NCI-H2196 (cell line): ENCODE measurements around the gene DHRS4L2.

Source experiments
- DNase-seq: peaks from one replicate; lab custom pipeline; 2025; ENCODE audit not compliant: unreplicated experiment; lab: John Stamatoyannopoulos, UW

The DHRS4L2 gene

DNA sequence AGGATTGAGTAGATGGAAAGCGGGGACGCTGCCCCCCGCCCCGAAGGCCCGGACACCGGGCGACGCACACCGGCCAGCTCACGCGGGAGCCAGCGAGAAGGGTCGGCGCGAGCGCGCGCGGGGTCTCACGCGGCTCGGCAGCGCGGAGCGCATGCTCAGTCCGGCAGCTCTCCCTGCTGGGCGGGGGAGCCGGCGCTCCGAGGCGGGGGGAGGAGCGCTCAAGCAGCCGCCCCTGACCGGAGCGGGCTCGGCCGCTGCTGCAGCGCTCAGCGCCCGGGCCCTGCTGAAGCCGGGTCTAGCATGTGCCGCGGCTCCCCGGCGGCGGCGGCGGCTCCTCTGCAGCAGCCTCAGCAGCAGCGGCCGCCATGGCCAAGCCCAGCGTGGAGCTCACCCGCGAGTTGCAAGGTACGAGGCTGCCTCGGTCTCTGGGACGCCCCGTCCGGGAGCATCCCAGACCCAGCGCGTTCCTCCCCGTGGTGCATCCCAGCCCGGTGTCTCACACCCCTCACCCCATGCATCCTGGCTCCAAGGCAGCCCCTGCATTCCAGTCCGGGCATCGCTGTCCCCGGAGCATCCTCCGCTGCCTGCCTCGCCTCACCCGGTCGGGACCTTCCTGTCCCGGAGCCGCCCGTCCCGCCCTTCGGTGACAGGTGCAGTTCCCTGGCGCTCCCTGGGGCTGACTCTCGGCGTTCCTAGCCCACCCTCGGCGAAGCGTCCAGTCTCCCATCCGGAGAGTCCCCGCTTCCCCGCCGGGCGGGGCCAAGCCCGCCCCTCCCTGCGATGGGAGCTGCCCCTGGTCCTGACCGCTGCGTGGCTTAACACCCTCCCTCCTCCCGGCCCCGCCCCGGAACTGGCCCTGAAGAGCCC lies 63.3 kb downstream of the DHRS4L2 start, which contains the start of gene CARMIL3:
TSS of gene CARMIL3 (plus strand) at position 221 of the 867 bp plus-strand sequence. CDS start at position 366, 145 bp downstream.
- peak; percentile 77 for DNase-seq

DNA sequence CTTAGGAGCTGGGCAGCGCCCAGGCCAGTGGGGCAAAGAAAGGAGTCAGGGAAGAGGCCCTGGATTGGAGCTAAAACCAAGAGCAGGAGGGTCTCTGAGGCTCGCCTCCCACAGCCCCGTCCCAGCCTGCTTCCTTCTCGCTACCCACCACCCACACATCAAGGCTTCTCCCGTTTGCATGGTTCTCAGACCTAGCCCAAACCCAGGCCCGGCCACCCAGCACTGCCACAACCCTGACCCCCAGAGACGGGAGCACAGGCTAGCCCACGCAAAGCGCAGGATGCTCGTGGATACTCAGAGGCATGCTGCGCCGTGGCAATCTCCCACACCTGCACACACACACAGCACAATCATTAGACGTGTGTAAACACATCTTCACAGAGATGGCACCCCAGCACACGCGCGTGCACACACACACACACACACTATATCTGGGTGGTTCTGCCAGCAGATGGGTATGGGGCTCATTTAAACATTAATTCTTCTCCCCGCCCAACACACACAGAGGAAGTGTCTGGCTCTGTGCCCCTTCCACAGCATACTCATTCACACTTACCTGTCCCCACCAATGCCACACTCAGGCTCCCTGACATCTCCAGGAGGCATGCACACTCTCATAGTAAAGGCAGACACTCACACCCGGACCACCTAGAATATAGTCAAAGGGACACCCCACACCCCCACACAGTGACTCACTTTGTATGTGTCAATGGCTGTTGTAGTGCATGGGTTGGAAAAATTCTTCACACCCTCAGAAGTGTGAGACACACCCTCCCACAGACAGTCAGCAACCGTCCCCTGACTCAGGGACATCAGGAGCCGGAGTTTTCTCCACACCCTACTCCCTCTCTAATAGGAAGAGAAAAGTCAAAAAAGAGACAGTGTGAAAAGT lies 64.2 kb downstream of the DHRS4L2 start:
- no peak for DNase-seq

DNA sequence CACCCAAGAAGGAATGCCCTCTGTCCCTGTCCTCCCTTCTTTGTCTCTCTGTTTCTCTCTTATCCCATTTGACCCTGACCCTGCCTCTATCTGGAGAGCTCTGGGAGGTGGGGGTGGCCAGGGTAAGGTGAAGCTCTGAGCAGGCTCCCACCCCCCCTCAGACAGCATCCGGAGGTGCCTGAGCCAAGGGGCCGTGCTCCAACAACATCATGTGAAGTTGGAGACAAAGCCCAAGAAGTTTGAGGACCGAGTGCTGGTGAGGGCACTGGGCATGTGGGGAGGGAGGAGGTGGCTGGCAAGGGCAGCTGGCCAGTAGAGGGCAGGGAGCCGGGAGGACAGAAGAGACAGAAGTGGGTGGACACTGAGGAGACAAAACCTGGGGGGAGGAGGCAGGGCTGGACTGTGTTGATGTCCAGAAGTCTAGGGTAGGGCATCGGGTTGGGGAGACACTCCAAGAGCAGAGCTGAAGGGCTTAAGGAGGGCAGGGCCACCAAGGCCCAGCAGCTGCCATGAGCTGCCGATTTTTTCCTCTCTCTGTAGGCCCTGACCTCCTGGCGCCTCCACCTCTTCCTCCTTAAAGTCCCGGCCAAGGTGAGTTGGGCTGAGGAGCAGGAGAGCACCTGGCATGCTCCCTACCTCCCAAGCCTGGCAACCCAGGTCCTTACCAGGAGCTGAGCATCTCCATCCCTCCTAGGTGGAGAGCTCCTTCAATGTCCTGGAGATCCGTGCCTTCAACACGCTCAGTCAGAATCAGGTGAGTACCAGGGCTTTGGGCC lies 65.0 kb downstream of the DHRS4L2 start:
- no peak for DNase-seq

DNA sequence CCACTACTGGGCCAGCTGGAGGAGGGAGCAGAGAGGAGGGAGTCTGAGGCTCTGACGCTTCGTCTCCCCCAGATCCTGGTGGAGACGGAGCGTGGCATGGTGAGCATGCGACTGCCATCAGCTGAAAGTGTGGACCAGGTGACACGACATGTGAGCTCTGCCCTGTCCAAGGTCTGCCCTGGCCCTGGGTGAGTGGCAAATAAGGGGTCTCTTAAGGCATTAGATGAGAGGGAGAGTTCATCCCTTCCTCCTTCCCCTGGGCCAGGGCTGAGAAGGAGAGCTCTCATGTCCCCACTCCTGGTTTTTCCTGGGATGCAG lies 65.6 kb downstream of the DHRS4L2 start:
- DNase-seq: no peak

DNA sequence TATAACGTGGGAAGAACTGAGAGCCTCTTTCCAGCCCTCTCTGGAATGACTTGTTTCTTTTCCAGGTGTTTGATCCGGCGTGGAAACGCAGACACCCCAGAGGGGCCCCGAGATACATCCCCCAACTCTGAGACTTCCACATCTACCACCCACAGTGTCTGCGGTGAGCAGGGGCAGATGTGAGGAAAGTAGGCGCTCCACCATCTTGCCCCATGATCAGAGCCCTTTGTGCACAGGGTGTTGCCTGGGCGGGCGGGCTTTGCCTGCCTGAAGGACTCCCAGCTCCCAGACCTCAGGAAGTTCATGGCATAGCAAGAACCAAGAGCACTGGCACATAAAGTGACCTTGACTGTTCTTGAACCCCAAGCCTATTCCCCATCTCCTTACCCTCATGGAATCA lies 65.9 kb downstream of the DHRS4L2 start:
- no peak for DNase-seq
